ENCODE measurements around the gene TAS2R13.

Gene TAS2R13

GRCh38 chr12:10863512-10864218 is 45.7 kb downstream of the TAS2R13 start:
- DNase-seq, result no peak

- no peak for DNase-seq
These were observed 48.0 kb downstream of the TAS2R13 start for GRCh38 chr12:10861366-10861765.

All from bone marrow (tissue), 2 donors.